NCI-H2081 treated with DMSO at 0.1 percent for 48 hours (cell line): ENCODE measurements around the gene ASB6.

ENCODE experiments used
- DNase-seq: peaks from one replicate; lab custom pipeline; 2025; lab: John Stamatoyannopoulos, UW

ASB6 gene

GRCh38 chr9:129641750-129642585, at the start of gene ASB6:
Gene ASB6, minus strand, starts transcription at chr9:129642151. Its CDS starts 152 bp downstream, at chr9:129641999.
- no peak for DNase-seq

DNA sequence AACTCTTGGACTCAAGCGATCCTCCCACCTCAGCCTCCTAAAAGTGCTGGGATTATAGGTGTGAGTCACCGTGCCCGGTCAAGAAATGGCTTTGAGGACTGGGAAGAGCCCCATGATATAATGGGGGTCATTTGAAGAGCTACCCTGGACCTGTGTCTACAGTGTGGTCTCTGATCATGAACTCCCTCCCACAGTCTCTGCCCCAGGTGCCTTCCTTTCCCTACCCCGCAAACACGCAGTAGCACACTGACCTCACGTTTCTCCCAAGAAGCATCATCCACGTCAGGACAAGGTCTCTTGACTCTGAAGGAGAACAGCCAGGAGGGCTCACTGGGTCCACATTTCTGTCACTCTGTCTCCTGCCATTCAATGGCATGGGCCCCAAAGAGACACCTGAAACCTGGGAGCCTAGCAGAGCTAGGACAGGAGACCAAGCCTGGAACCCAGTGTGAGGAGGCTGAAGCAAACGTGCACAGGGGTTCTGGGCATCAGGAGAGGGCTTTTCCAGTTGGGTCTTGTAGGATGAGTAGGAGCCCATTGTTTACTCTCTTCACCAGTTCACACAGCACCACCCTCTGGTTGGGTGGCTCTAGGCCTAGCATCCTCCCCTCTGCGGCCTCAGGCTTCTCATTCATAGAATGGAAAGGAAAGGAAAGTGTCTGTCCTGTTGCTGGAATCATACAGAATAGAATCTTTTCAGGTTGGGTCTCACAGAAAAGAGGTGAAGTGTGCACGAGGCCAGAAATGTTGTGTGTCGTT, 46.5 kb upstream of the ASB6 start:
- DNase-seq: no peak

GRCh38 chr9:129687391-129687790, 45.4 kb upstream of the ASB6 start:
- no peak for DNase-seq

DNA sequence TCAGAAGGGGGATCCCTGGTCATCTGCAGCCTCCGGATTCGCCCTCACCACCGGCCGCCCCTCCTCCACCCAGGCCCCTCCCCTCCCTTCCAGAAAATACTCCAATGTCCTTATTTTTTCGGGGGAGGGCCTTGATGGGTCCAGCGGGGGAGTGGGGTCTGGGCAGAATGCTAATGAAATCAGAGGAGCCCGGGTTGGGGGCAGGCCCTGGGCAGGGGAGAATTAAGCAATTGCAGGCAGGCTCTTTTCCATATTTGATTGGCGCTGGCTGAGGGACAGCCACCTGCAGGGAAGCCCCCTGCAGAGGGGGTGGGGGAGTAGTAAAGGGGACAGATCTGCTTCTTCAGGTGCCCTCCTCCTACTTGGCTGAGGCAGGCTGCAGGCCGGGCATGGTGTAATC, 44.8 kb upstream of the ASB6 start:
- no peak for DNase-seq

DNA sequence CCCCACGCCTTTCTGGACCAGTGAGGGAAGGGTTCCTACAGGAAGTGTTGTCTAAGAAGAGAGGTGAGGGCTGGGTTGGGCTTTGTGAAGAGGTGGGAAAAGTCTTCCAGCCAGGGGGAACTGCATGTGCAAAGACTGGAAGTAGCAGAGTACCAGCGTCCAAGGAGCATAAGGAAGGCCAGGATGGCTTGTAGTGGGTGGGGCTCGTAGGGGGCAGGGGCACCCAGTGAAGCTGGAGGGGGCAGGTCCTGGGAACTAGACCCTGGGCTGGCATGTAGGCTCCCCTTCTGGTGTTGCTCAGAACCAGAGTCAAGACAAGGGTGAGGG, 43.9 kb upstream of the ASB6 start:
- DNase-seq: no peak

- no peak for DNase-seq
These were observed 43.4 kb upstream of the ASB6 start for GRCh38 chr9:129685220-129685932.

DNA sequence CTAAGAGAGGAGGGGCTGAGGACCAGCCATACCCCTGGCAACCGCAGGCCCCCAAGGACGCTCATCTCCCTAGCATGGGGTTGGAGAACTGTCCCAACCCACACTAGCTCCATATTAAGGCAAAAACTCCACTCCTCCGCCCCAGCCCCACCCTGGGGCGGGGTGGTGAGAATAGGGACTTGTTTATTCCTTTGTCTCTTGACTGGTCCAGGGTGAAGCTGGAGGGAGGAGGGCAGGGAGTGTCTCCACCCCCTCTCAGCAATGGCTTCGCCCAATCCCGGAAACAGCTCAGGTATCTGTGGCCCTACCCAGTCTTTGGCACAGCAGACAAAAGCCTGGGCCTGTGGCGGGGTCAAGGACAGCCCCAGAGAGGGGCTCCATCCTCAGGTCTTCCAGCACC, 40.4 kb upstream of the ASB6 start:
- DNase-seq: no peak

DNA sequence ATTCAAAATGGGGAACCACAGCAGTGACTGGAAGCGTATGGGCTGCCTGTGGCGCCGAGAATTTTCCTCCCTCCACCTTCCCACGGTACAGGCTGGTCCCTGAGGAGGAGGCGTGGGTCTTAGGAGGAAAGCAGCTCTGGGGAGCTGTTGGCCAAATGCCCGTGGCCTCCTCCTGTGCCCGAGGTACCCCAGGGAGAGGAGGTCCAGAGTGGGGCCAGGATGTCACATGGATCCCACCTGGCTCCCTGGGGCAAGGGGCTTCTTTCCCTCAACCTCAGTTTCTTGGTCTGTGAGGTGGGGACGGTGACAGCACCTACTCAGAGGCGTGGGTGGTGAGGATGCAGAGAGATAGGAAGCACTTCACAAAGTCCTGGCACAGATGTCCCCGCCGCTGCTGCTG, 40.0 kb upstream of the ASB6 start:
- DNase-seq: no peak

- no peak for DNase-seq
These were observed 37.6 kb upstream of the ASB6 start for GRCh38 chr9:129679537-129679936.

- DNase-seq: no peak
These were observed 36.9 kb upstream of the ASB6 start for GRCh38 chr9:129678844-129679243.

DNA sequence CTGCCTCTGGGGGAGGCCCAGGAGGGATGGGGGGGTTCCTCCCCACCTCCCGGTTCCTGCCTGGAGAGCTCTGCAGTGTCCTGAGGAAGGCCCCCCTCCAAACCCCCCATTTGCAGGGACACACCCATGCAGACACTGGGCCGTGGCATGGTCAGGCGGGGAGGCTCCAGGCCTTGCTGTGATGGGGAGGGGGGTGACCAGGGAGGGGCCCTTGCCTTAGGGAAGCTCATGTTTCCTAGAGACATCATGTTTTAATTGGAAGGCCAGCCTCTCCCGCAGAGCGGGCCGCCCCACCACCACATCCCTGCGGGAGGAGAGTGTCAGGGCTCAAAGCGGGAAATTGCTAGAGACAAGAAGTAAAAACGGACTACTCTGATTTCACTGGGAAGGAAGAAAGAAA, 35.5 kb upstream of the ASB6 start:
- DNase-seq: no peak

DNA sequence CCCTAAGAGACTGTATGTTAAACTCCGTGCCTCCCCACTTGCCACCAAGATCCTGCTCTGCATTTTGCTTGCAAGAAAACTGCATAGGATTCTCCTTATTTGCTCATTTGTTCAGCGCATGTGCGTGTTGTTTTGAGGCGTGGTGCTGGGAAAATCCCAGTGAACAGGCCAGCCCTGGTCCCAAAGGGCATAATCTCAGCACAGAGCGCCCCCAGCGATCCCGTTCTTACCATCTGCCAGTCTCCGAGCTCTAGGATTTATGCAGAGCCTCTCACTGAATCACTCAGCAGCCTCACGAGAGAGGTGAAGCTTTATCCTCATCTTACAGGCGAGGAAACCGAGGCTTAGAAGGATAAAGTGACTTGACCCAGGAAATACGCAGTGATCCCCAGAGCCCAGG, 35.0 kb upstream of the ASB6 start:
- no peak for DNase-seq

- no peak for DNase-seq
These were observed 34.3 kb upstream of the ASB6 start for GRCh38 chr9:129676287-129676686.

GRCh38 chr9:129675620-129676019, 33.7 kb upstream of the ASB6 start:
- no peak for DNase-seq

GRCh38 chr9:129674229-129674628, 32.3 kb upstream of the ASB6 start:
- DNase-seq: no peak

DNA sequence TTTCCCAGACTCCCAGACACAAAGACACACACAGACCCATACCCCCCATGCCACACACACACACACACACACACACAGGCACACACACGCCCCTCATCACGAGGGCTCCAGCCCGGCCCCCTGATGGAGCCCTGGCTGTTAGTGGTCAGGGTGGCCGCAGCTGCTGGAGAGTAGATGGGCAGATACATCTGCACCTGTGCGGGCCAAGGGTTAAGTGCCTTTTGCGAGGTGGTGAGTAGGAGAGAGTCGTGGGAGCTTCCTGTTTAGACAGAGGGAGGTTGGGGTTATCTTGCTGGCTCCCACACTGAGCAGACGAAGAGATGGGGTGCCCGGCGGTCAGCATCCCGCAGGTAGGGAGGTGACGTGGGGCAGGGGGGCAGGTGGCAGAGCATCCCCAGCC, 31.7 kb upstream of the ASB6 start:
- no peak for DNase-seq

GRCh38 chr9:129672702-129673101, 30.8 kb upstream of the ASB6 start:
- no peak for DNase-seq

DNA sequence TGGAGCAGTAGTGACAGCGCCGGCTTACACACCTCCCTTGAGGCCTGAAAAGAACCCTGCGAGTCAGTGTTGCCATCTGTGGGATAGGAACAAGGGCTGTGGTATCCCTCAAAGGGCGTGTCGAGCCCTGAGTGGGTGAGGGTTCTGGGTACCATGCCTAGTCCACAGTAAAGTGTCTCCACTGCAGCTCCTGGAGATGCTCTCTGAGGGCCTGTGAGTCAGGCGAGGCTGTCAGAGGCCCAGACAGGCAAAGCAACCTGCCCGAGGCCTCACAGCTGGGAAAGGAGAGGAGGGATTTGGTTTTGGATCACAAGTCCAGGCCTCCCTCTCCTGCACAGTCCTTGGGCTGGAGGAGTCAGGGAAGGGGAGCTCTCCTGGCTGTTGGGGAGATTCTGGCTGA, 29.6 kb upstream of the ASB6 start:
- no peak for DNase-seq

GRCh38 chr9:129671065-129671464, 29.1 kb upstream of the ASB6 start:
- no peak for DNase-seq

GRCh38 chr9:129669946-129670345, 28.0 kb upstream of the ASB6 start:
- no peak for DNase-seq

- DNase-seq: no peak
These were observed 27.3 kb upstream of the ASB6 start for GRCh38 chr9:129669141-129669718.

- no peak for DNase-seq
These were observed 25.9 kb upstream of the ASB6 start for GRCh38 chr9:129667850-129668249.

DNA sequence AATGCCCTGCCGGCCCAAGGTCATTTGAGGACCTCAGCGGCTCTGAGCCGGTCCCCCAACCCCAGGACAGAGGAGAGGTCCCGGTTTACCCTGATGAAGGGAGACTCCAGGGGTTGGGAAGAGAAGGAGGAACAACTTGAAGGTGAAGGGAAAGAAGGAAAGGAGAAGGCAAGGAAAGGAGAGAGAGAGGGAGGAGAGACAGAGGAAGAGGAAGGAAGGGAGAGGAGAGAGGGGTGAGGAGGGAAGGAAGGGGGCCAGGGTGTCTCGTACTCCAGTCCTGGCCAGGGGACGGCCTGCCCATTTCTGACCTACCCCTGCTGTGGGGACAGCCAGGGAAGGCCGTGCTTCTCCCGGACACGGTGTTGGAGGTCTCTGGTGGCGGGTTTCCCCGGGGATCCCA, 25.4 kb upstream of the ASB6 start:
- DNase-seq: no peak
